IPS-20b (cell line): ENCODE results near the gene EPB41L2.
A peak's percentile ranks its signal among the peaks of the same experiment; 100 is the strongest.

Source experiments
- H3K27ac ChIP-seq: one replicate; pipeline ENCODE4 v1.5.1; 2013; ENCODE audit warnings: low read length
- H3K27me3 ChIP-seq: 2 replicates; pipeline ENCODE4 v1.6.1; 2013; ENCODE audit warnings: mild to moderate bottlenecking, low read length, inconsistent platforms; ENCODE audit not compliant: insufficient read depth
- H3K36me3 ChIP-seq: 2 replicates; pipeline ENCODE4 v1.6.1; 2013; ENCODE audit warnings: low read depth, mild to moderate bottlenecking, inconsistent platforms, low read length, moderate library complexity; ENCODE audit not compliant: insufficient read depth
- H3K4me1 ChIP-seq: 2 replicates; pipeline ENCODE4 v1.6.1; 2013; ENCODE audit warnings: mild to moderate bottlenecking, control low read depth, inconsistent platforms, low read length, moderate library complexity; ENCODE audit not compliant: insufficient read depth
- H3K4me3 ChIP-seq: 2 replicates; pipeline ENCODE4 v1.5.1; 2013; ENCODE audit warnings: mild to moderate bottlenecking, low read length, inconsistent platforms
- H3K9ac ChIP-seq: 2 replicates; pipeline ENCODE4 v1.6.1; 2013; ENCODE audit warnings: low read depth, mild to moderate bottlenecking, inconsistent platforms, low read length, moderate library complexity
- H3K9me3 ChIP-seq: 2 replicates; pipeline ENCODE4 v1.6.1; 2013; ENCODE audit warnings: mild to moderate bottlenecking, low read depth, low read length, inconsistent platforms; ENCODE audit not compliant: insufficient read depth

Gene EPB41L2

GRCh38 chr6:131082335-131082734, 19.3 kb upstream of the EPB41L2 start:
- H3K4me3 ChIP-seq = no peak overlapping the region

GRCh38 chr6:131080084-131080483, 17.0 kb upstream of the EPB41L2 start:
- H3K27me3 ChIP-seq = no peaks in the 10 kb centered on the region
- H3K9me3 ChIP-seq = no peaks in the 10 kb centered on the region
- H3K27ac ChIP-seq = no peak overlapping the region
- H3K4me1 ChIP-seq = no peaks in the 10 kb centered on the region
- no peaks in the 10 kb centered on the region for H3K36me3 ChIP-seq
- H3K4me3 ChIP-seq = no peak overlapping the region
- H3K9ac ChIP-seq = no peak overlapping the region

More at GRCh38 chr6:131082335-131082734, 19.3 kb upstream of the EPB41L2 start:
- no peak overlapping the region for H3K9ac ChIP-seq
- H3K36me3 ChIP-seq = no peaks in the 10 kb centered on the region
- H3K4me1 ChIP-seq = no peaks in the 10 kb centered on the region
- H3K9me3 ChIP-seq = peaks cover 11% of the 10 kb centered on the region; the same call in 1 of the 2 replicates
- no peaks in the 10 kb centered on the region for H3K27me3 ChIP-seq
- no peak overlapping the region for H3K27ac ChIP-seq

- Histone ChIP-seq H3K27me3 (no peaks in the 10 kb centered on the region), H3K36me3 (no peaks in the 10 kb centered on the region), H3K9me3 (no peaks in the 10 kb centered on the region)
Observed at GRCh38 chr6:131073577-131073976, 10.5 kb upstream of the EPB41L2 start.

GRCh38 chr6:131070061-131070460, 7.0 kb upstream of the EPB41L2 start:
- no peak overlapping the region for H3K27ac ChIP-seq
- H3K9me3 ChIP-seq = no peaks in the 10 kb centered on the region
- no peak overlapping the region for H3K4me3 ChIP-seq
- H3K4me1 ChIP-seq = no peaks in the 10 kb centered on the region
- H3K9ac ChIP-seq = no peak overlapping the region
- H3K27me3 ChIP-seq = 0 out of 2 replicates have a peak, but pooled peaks cover 6% of the 10 kb centered on the region
- no peaks in the 10 kb centered on the region for H3K36me3 ChIP-seq

More at GRCh38 chr6:131073577-131073976, 10.5 kb upstream of the EPB41L2 start:
- H3K27ac ChIP-seq = no peak overlapping the region
- H3K4me3 ChIP-seq = no peak overlapping the region
- H3K9ac ChIP-seq = no peak overlapping the region
- no peaks in the 10 kb centered on the region for H3K4me1 ChIP-seq

- Histone ChIP-seq H3K36me3 (no peaks in the 10 kb centered on the region), H3K9me3 (no peaks in the 10 kb centered on the region), H3K27ac (no peak overlapping the region), H3K9ac (no peak overlapping the region), H3K27me3 (peaks cover 17% of the 10 kb centered on the region), H3K4me3 (no peak overlapping the region), H3K4me1 (peaks cover 3% of the 10 kb centered on the region; the same call in 1 of the 2 replicates)
Observed at GRCh38 chr6:131068165-131068564, 5.1 kb upstream of the EPB41L2 start.

GRCh38 chr6:131067521-131067920, 4.5 kb upstream of the EPB41L2 start:
- Histone ChIP-seq H3K4me1 (peaks cover 3% of the 10 kb centered on the region; the same call in 1 of the 2 replicates), H3K27ac (no peak overlapping the region)

GRCh38 chr6:131065824-131066171, 2.8 kb upstream of the EPB41L2 start:
- no peak overlapping the region for H3K27ac ChIP-seq
- H3K9ac ChIP-seq = no peak overlapping the region
- H3K4me1 ChIP-seq = peaks cover 12% of the 10 kb centered on the region; the same call in 1 of the 2 replicates
- H3K27me3 ChIP-seq = peaks cover 29% of the 10 kb centered on the region
- no peak overlapping the region for H3K4me3 ChIP-seq
- H3K36me3 ChIP-seq = no peaks in the 10 kb centered on the region
- H3K9me3 ChIP-seq = no peaks in the 10 kb centered on the region

More at GRCh38 chr6:131067521-131067920, 4.5 kb upstream of the EPB41L2 start:
- Histone ChIP-seq H3K27me3 (peaks cover 17% of the 10 kb centered on the region), H3K36me3 (no peaks in the 10 kb centered on the region), H3K4me3 (no peak overlapping the region), H3K9me3 (no peaks in the 10 kb centered on the region), H3K9ac (no peak overlapping the region)

- Histone ChIP-seq H3K4me1 (peaks cover 12% of the 10 kb centered on the region; the same call in 1 of the 2 replicates), H3K9ac (no peak overlapping the region), H3K9me3 (no peaks in the 10 kb centered on the region), H3K36me3 (no peaks in the 10 kb centered on the region), H3K4me3 (no peak overlapping the region), H3K27me3 (peaks cover 30% of the 10 kb centered on the region), H3K27ac (no peak overlapping the region)
Observed at GRCh38 chr6:131065112-131065823, 2.2 kb upstream of the EPB41L2 start.

- Histone ChIP-seq H3K27me3 (peaks cover 30% of the 10 kb centered on the region), H3K4me3 (peak overlapping the region; percentile 80), H3K9ac (peak overlapping the region; percentile 17; the same call in 1 of the 2 replicates), H3K4me1 (peaks cover 14% of the 10 kb centered on the region; the same call in 1 of the 2 replicates), H3K36me3 (no peaks in the 10 kb centered on the region), H3K9me3 (no peaks in the 10 kb centered on the region), H3K27ac (no peak overlapping the region)
Observed at GRCh38 chr6:131063764-131064272, 773 bp upstream of the EPB41L2 start.

GRCh38 chr6:131062241-131063027, 611 bp downstream of the EPB41L2 start:
- no peaks in the 10 kb centered on the region for H3K36me3 ChIP-seq
- peaks cover 30% of the 10 kb centered on the region for H3K27me3 ChIP-seq
- peak overlapping the region; percentile 71; the same call in 1 of the 2 replicates for H3K9ac ChIP-seq
- H3K4me3 ChIP-seq = peak overlapping the region; percentile 80
- H3K9me3 ChIP-seq = no peaks in the 10 kb centered on the region
- no peak overlapping the region for H3K27ac ChIP-seq
- peaks cover 14% of the 10 kb centered on the region; the same call in 1 of the 2 replicates for H3K4me1 ChIP-seq

- Histone ChIP-seq H3K4me1 (peaks cover 14% of the 10 kb centered on the region; the same call in 1 of the 2 replicates), H3K36me3 (no peaks in the 10 kb centered on the region), H3K9me3 (no peaks in the 10 kb centered on the region), H3K27ac (no peak overlapping the region), H3K4me3 (peak overlapping the region; percentile 80), H3K27me3 (peaks cover 30% of the 10 kb centered on the region), H3K9ac (no peak overlapping the region)
Observed at GRCh38 chr6:131061751-131062119, 1.3 kb downstream of the EPB41L2 start.
